Measurements from ENCODE around the gene LRRC10.

LRRC10 gene

GRCh38 chr12:69569236-69569635, 41.5 kb downstream of the LRRC10 start:
- peak; percentile 72 for DNase-seq (ENCODE audit: low read depth)

DNA sequence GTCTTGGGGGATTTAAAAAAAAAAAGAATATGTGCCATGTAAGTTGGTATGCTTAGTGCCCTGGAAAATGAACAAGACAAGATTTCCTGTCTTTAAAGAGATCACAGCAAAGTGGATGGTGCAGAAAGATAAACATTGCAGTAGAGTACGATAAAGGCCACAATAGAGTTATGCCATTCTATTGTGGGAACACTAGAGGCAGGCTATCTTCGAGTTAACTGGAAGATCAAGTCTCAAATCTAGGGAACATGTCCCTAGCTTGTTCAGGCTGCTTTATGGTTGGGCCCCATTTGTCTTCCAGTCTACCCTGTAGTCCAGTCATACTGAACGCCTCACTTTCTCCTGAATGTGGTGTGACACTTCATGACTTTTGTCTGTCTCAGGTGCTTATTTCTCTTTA, 44.1 kb downstream of the LRRC10 start:
- DNase-seq (ENCODE audit: low read depth), result no peak

DNA sequence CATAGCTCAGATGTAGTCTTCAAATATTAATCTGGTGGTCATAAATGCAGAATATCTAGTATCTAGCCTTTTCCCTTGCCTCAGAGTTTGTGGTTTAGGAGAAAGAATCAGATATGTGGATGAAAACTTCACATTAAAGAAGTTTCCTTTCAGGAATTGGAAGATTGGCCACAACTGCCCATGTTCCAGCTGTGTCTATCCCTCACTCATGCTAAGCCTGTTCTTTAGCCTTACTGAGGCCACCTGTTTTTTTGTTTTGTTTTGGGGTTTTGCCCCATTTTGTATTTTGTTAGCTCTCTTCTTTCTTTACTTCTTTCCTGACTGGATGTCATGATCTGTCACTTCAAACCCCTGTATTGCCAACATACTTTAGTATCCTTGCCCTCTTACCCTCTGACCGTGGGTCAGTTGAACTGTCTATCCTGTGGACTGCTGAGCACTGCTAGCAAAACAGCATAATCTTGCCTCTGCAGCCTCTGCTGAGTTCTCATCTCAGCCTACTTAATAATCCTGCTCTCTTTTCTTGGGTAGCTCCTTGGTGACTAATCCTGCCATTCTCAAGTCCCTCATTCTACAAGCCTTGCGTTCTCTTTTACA, 47.4 kb downstream of the LRRC10 start:
- DNase-seq (ENCODE audit: low read depth), result no peak
